H9 (cell line): ENCODE measurements around the gene GLCCI1. TPM values are rescaled to one million over a fixed set of nuclear protein-coding genes. Genes with fewer than 3 reads are reported as not detected.
"Not testable (repeated sequence)": the region's sequence is repeated elsewhere in the genome, so short reads cannot be mapped to it uniquely, and the experiment has no call there.

Source experiments
- DNase-seq: peaks from one replicate; pipeline ENCODE4 v3.0.0-alpha.2; 2017
- H2AFZ ChIP-seq: one replicate; pipeline ENCODE4 v1.6.1; 2013; ENCODE audit warnings: mild to moderate bottlenecking, low read length, control low read depth, moderate library complexity
- H2AK5ac ChIP-seq: 2 replicates; pipeline ENCODE4 v1.6.1; 2013; ENCODE audit warnings: low read length, control low read depth, mixed read lengths; ENCODE audit not compliant: insufficient read length
- H2BK120ac ChIP-seq: one replicate; pipeline ENCODE4 v1.6.1; 2013; ENCODE audit warnings: low read depth, mild to moderate bottlenecking, low read length, control low read depth, inconsistent platforms; ENCODE audit not compliant: poor library complexity, severe bottlenecking
- H2BK12ac ChIP-seq: 2 replicates; pipeline ENCODE4 v1.6.1; 2013; ENCODE audit warnings: low read length, control low read depth, mixed read lengths, low read depth; ENCODE audit not compliant: insufficient read length
- H2BK15ac ChIP-seq: 2 replicates; pipeline ENCODE4 v1.6.1; 2013; ENCODE audit warnings: low read depth, low read length, control low read depth
- H2BK20ac ChIP-seq: one replicate; pipeline ENCODE4 v1.6.1; 2013; ENCODE audit warnings: low read depth, mild to moderate bottlenecking, low read length, control low read depth, inconsistent platforms; ENCODE audit not compliant: poor library complexity, severe bottlenecking
- H2BK5ac ChIP-seq: 2 replicates; pipeline ENCODE4 v1.6.1; 2013; ENCODE audit warnings: low read length, control low read depth, mixed read lengths; ENCODE audit not compliant: insufficient read length
- H3K14ac ChIP-seq: 2 replicates; pipeline ENCODE4 v1.6.1; 2013; ENCODE audit warnings: low read length, control low read depth; ENCODE audit not compliant: insufficient read depth
- H3K18ac ChIP-seq: 2 replicates; pipeline ENCODE4 v1.6.1; 2013; ENCODE audit warnings: low read depth, mild to moderate bottlenecking, mixed read lengths, low read length, control low read depth; ENCODE audit not compliant: insufficient read length
- H3K23ac ChIP-seq: 2 replicates; pipeline ENCODE4 v1.6.1; 2013; ENCODE audit warnings: low read length, control low read depth, mixed read lengths, low read depth; ENCODE audit not compliant: insufficient read length
- H3K23me2 ChIP-seq: 2 replicates; pipeline ENCODE4 v1.6.1; 2013; ENCODE audit warnings: low read depth, mild to moderate bottlenecking, mixed read lengths, low read length, control low read depth; ENCODE audit not compliant: insufficient read length, poor library complexity, severe bottlenecking
- H3K27ac ChIP-seq: 2 replicates; pipeline ENCODE4 v1.5.1; 2013; ENCODE audit warnings: low read length, control low read depth, mixed read lengths, low read depth; ENCODE audit not compliant: insufficient read length
- H3K27me3 ChIP-seq: 2 replicates; pipeline ENCODE4 v1.6.1; 2013; ENCODE audit warnings: low read length, control low read depth, inconsistent platforms; ENCODE audit not compliant: insufficient read depth
- H3K4ac ChIP-seq: 2 replicates; pipeline ENCODE4 v1.6.1; 2013; ENCODE audit warnings: low read depth, mild to moderate bottlenecking, control low read depth, inconsistent platforms, low read length, moderate library complexity
- H3K4me1 ChIP-seq: 2 replicates; pipeline ENCODE4 v1.6.1; 2013; ENCODE audit warnings: low read length, control low read depth, inconsistent platforms; ENCODE audit not compliant: insufficient read depth
- H3K4me2 ChIP-seq: 2 replicates; pipeline ENCODE4 v1.6.1; 2013; ENCODE audit warnings: low read length, control low read depth, mixed read lengths; ENCODE audit not compliant: insufficient read length, insufficient read depth
- H3K56ac ChIP-seq: 2 replicates; pipeline ENCODE4 v1.6.1; 2013; ENCODE audit warnings: low read depth, mild to moderate bottlenecking, mixed read lengths, low read length, control low read depth; ENCODE audit not compliant: insufficient read length
- H3K79me1 ChIP-seq: 2 replicates; pipeline ENCODE4 v1.6.1; 2013; ENCODE audit warnings: low read depth, mild to moderate bottlenecking, moderate library complexity, low read length, control low read depth, inconsistent platforms; ENCODE audit not compliant: insufficient read depth, poor library complexity, severe bottlenecking
- H3K79me2 ChIP-seq: 2 replicates; pipeline ENCODE4 v1.6.1; 2013; ENCODE audit warnings: low read length, control low read depth, inconsistent platforms; ENCODE audit not compliant: insufficient read depth
- H3K9ac ChIP-seq: 2 replicates; pipeline ENCODE4 v1.6.1; 2013; ENCODE audit warnings: low read length, control low read depth, mixed read lengths; ENCODE audit not compliant: insufficient read length; ENCODE audit errors: extremely low read depth
- H3K9me3 ChIP-seq: one replicate; pipeline ENCODE4 v1.6.1; 2013; ENCODE audit warnings: low read depth, low read length, inconsistent platforms; ENCODE audit not compliant: control insufficient read depth
- H3T11ph ChIP-seq: one replicate; pipeline ENCODE4 v1.6.1; 2013; ENCODE audit warnings: mild to moderate bottlenecking, low read length, control low read depth, inconsistent platforms
- H4K20me1 ChIP-seq: one replicate; pipeline ENCODE4 v1.6.1; 2013; ENCODE audit not compliant: control insufficient read depth, insufficient read length, insufficient read depth
- H4K5ac ChIP-seq: 2 replicates; pipeline ENCODE4 v1.6.1; 2013; ENCODE audit warnings: low read depth, mild to moderate bottlenecking, mixed read lengths, low read length, control low read depth; ENCODE audit not compliant: insufficient read length
- H4K8ac ChIP-seq: replicated peaks from 2 replicates; pipeline ENCODE4 v1.6.1; 2013; ENCODE audit warnings: low read length, control low read depth, mixed read lengths, low read depth; ENCODE audit not compliant: insufficient read length
- H4K91ac ChIP-seq: 2 replicates; pipeline ENCODE4 v1.6.1; 2013; ENCODE audit warnings: low read depth, mild to moderate bottlenecking, moderate library complexity, mixed read lengths, low read length, control low read depth; ENCODE audit not compliant: insufficient read length
- H3K27ac Mint-ChIP-seq, 3 experiments: 2 replicates in 2 of 3; 3 replicates in 1 of 3; pipeline ENCODE4 v1.8.0; 2020 to 2021; ENCODE audit warnings: mixed read lengths in 3 of 3, mild to moderate bottlenecking in 1 of 3, moderate library complexity in 1 of 3
- H3K27me3 Mint-ChIP-seq: 2 replicates; pipeline ENCODE4 v1.8.0; 2021; ENCODE audit warnings: low read depth, mild to moderate bottlenecking, moderate library complexity, mixed read lengths
- H3K36me3 Mint-ChIP-seq, 3 experiments: 2 replicates in 2 of 3; 3 replicates in 1 of 3; pipeline ENCODE4 v1.8.0; 2020 to 2021; ENCODE audit warnings: low read depth in 3 of 3, mixed read lengths in 3 of 3; ENCODE audit not compliant: insufficient read depth in 1 of 3
- H3K4me1 Mint-ChIP-seq, 2 experiments: 2 replicates each; pipeline ENCODE4 v1.8.0; 2020; ENCODE audit warnings: mixed read lengths in 2 of 2
- H3K4me3 Mint-ChIP-seq, 2 experiments: 2 replicates in 1 of 2; 3 replicates in 1 of 2; pipeline ENCODE4 v1.8.0; 2020 to 2021; ENCODE audit warnings: mild to moderate bottlenecking in 2 of 2, mixed read lengths in 2 of 2, moderate library complexity in 1 of 2
- H3K9me3 Mint-ChIP-seq, 2 experiments: 2 replicates in 1 of 2; 3 replicates in 1 of 2; pipeline ENCODE4 v1.8.0; 2020; ENCODE audit warnings: mild to moderate bottlenecking in 2 of 2, mixed read lengths in 2 of 2, moderate library complexity in 1 of 2
- WGBS: extraction: QIAGEN DNeasy Blood & Tissue Kit; methylation state at CpG from one replicate; pipeline ENCODE4 v1.1.7; 2013; ENCODE audit warnings: missing lambda C conversion rate, low lambda C conversion rate, mixed read lengths; ENCODE audit not compliant: insufficient read length; ENCODE audit errors: extremely low coverage; 5-methylcytosine and 5-hydroxymethylcytosine counted together
- total RNA-seq: library from RNA; stranded (reverse); gene quantifications from 2 replicates; pipeline ENCODE4 v1.2.1, GENCODE V29; 2021
- TF ChIP-seq, protein P1 (sequence below): fragments of 200-600 bp; sonication (generic); conservative IDR thresholded peaks from 3 replicates; pipeline ENCODE4 v1.8.0; 2021; ENCODE audit warnings: antibody characterized with exemption, mild to moderate bottlenecking

GLCCI1 gene
- total RNA-seq, 1 experiment from 2014 or later, result 19.1 TPM

DNA sequence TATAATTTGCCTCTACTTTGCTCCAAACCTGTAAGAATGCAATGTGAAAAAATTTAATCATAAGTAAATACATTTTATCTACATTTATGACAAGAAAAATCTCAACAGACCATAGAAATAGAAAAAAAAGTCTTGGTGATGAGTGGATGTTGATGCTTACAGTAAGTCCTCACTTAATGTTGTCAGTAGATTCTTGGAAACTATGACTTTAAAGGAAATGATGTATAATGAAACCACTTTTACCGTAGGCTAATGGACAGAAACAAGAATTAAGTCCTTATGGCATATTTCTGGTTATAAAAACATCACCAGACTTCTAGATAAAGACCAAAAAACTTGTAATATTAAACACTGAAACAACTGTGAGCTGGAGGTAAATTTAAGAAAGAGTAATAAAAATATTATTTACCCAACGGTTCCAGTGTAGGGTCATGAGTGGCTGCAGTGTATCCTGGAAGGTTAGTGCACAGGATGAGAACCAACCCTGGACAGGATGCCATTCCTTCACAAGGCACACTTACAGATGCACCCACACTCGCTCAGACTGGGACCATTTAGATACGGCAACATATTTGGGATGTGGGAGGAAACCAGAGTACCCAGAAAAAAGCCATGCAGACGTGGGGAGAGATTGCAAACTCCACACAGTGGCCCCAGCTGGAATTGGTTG, 76.3 kb downstream of the GLCCI1 start:
- H3K79me1 ChIP-seq, result no peaks in the 10 kb centered on the region
- no peak overlapping the region for H4K91ac ChIP-seq
- no peak overlapping the region for H4K5ac ChIP-seq
- no peak overlapping the region for H3K27ac ChIP-seq
- no peak for DNase-seq
- TF ChIP-seq, protein P1, sequence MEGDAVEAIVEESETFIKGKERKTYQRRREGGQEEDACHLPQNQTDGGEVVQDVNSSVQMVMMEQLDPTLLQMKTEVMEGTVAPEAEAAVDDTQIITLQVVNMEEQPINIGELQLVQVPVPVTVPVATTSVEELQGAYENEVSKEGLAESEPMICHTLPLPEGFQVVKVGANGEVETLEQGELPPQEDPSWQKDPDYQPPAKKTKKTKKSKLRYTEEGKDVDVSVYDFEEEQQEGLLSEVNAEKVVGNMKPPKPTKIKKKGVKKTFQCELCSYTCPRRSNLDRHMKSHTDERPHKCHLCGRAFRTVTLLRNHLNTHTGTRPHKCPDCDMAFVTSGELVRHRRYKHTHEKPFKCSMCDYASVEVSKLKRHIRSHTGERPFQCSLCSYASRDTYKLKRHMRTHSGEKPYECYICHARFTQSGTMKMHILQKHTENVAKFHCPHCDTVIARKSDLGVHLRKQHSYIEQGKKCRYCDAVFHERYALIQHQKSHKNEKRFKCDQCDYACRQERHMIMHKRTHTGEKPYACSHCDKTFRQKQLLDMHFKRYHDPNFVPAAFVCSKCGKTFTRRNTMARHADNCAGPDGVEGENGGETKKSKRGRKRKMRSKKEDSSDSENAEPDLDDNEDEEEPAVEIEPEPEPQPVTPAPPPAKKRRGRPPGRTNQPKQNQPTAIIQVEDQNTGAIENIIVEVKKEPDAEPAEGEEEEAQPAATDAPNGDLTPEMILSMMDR, result no peak
- no peaks in the 10 kb centered on the region for H3K27me3 ChIP-seq
- no peak overlapping the region for H3K4ac ChIP-seq
- H4K20me1 ChIP-seq, result no peaks in the 10 kb centered on the region
- no peak overlapping the region for H3K56ac ChIP-seq
- H3K27me3 Mint-ChIP-seq, result no peaks in the 10 kb centered on the region
- no peak overlapping the region for H3T11ph ChIP-seq
- H3K4me1 Mint-ChIP-seq, result no peaks in the 10 kb centered on the region
- H3K14ac ChIP-seq, result no peak overlapping the region
- no peak overlapping the region for H2BK5ac ChIP-seq
- no peak overlapping the region for H2BK120ac ChIP-seq
- H3K27ac Mint-ChIP-seq, result no peak overlapping the region; a peak in 1 of 7 replicates
- H2AFZ ChIP-seq, result no peak overlapping the region
- H3K4me3 Mint-ChIP-seq, result no peak overlapping the region
- no peak overlapping the region for H4K8ac ChIP-seq
- H3K4me1 ChIP-seq, result no peaks in the 10 kb centered on the region
- no peak overlapping the region for H3K23ac ChIP-seq
- H2BK20ac ChIP-seq, result no peak overlapping the region
- no peak overlapping the region for H3K18ac ChIP-seq
- no peaks in the 10 kb centered on the region for H3K23me2 ChIP-seq
- H3K36me3 Mint-ChIP-seq, result peaks cover 0 to 9% (median 2%) of the 10 kb centered on the region in 3 experiments; a peak in 3 of 7 replicates
- H2AK5ac ChIP-seq, result no peak overlapping the region
- H2BK15ac ChIP-seq, result no peak overlapping the region
- H3K9me3 Mint-ChIP-seq, result no peaks in the 10 kb centered on the region
- H2BK12ac ChIP-seq, result no peak overlapping the region
- no peaks in the 10 kb centered on the region for H3K79me2 ChIP-seq
- H3K9ac ChIP-seq, result no peak overlapping the region
- no CpG with 5 or more reads among the region's 5 CpGs for WGBS
- H3K9me3 ChIP-seq, result no peaks in the 10 kb centered on the region
- H3K4me2 ChIP-seq, result no peak overlapping the region

DNA sequence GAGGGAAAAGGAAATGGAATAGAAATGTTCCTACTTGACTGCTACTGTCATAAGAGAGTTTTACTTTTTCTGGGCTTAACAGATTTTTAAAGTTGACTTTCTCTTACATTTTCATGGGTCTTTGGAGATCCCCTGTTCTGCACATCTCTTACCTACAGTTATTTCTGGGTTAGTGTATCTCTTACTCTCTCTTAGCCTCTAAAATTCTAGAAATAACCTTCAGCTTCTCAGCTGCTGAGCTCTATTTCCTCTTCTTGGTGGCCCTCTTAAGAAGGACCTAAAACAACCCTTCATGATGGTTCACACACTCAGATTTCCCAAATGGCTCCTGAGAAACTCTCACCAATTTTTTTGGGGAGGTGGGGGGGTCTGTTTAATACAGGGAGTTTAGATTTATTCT, 79.5 kb downstream of the GLCCI1 start:
- not testable (repeated sequence) for H2BK15ac ChIP-seq, H3K36me3 Mint-ChIP-seq, H2AK5ac ChIP-seq, H2AFZ ChIP-seq, H2BK12ac ChIP-seq, H2BK120ac ChIP-seq, H3K14ac ChIP-seq, H3K79me1 ChIP-seq, H3K27me3 Mint-ChIP-seq, H3K27ac ChIP-seq, H3K4ac ChIP-seq, H4K91ac ChIP-seq, H4K8ac ChIP-seq, H3K4me2 ChIP-seq, H2BK20ac ChIP-seq, H4K5ac ChIP-seq, H3K9ac ChIP-seq, H3K27me3 ChIP-seq, H4K20me1 ChIP-seq, H3K18ac ChIP-seq, H3K56ac ChIP-seq, DNase-seq, H3K4me3 Mint-ChIP-seq, H3T11ph ChIP-seq, H3K4me1 ChIP-seq, H3K23me2 ChIP-seq, H3K79me2 ChIP-seq, H3K9me3 ChIP-seq, H3K9me3 Mint-ChIP-seq, H2BK5ac ChIP-seq, H3K23ac ChIP-seq
- peak overlapping the region in 1 of 3 experiments; percentile 50; a peak in 3 of 7 replicates for H3K27ac Mint-ChIP-seq
- H3K4me1 Mint-ChIP-seq, result peaks cover 13 to 15% of the 10 kb centered on the region in 2 experiments
